HK-2 (cell line): ENCODE data around the gene LRRC40.

Source experiments
- DNase-seq: peaks from one replicate; pipeline ENCODE4 v3.0.0-alpha.2; 2018; ENCODE audit not compliant: unreplicated experiment

The LRRC40 gene

DNA sequence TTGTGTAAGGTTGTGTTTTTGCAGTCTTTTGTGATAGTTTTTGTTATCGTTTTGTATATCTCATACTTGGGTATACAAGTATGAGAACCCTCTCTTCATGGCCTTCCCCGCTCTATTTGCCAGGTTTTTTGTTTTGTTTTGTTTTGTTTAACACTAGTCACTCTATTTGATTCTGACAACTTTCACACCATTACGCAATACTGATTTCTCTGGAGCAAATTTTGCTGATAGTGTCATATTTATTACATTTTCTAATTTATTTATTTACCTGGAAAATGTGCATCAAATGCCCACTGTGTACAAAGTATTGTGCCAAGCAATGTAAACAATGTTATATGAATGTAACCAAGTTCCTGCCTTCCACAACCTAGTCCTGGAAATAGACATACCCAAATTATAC is 90.1 kb downstream of the LRRC40 start:
- no peak for DNase-seq

DNA sequence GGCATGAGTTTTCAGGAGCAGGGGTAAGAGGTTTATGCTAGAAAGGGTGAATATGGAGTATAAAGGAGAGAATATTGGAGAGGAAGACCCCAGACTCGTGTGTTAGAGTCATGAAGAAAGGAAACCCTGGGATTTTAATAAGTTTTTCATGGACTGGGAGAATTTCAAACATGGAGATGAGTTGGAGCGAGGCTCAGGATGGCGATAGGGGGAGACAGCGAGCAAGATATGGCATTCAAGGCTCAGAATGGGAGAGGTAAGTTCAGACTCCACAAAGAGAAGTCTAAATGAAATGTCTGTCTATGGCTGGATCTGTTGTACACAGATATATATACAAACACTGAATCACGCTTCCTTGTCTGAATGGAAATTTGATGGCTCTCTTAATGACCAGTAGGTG is 92.5 kb downstream of the LRRC40 start:
- no peak for DNase-seq

DNA sequence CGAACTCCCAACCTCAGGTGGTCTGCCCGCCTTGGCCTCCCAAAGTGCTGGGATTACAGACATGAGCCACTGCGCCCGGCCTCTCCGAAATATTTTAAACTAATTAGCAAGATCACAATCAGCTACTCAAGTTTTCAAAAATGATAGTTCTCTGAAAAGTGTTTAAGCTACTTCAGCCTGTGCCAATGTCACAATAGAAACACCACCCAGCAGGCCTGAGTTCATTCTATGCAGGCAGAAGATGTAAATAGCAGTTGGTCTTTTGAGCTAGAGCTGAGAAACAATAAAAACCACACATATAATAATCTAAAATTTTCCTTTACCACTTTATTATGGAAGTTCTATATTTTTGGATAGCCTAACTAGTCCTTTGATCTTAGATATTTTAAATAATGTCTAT is 96.1 kb downstream of the LRRC40 start:
- DNase-seq: no peak

DNA sequence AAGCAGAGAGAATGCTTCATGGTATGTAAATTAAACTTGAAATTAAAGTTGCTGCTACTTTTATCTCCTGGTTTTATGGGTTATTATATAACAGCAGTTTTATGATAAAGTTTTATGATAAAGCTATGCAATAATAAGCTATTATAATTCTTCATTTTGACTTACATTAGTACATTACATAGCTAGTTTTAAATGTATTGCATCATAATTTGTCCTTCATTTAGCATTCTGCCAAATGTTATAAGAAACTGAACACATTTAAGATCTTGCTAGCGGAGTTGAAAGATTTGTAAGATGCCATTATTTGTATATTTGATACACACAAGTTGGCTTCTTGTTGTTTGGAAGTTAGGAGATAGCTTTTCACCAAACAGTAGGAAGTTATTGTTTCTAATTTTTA is 101.6 kb downstream of the LRRC40 start:
- DNase-seq: no peak

DNA sequence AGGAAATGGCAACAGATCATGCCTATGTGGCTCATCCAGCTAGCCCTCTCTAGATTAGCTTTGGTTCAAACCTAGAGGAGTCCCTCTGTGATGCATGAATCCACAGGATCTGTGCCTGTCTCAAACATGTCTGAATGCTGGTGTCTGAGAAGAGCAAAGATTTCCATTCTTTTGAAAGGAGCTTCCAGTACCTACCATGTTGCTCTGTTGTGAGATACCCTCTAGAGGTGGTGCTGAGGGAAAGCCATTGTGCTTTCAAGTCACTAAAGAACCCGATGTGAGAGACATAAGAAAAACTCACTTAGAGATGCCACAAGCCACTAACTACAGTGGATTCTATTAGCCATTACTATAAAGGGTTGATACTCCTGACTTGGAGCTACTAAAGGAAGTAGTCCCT is 103.6 kb downstream of the LRRC40 start:
- no peak for DNase-seq

DNA sequence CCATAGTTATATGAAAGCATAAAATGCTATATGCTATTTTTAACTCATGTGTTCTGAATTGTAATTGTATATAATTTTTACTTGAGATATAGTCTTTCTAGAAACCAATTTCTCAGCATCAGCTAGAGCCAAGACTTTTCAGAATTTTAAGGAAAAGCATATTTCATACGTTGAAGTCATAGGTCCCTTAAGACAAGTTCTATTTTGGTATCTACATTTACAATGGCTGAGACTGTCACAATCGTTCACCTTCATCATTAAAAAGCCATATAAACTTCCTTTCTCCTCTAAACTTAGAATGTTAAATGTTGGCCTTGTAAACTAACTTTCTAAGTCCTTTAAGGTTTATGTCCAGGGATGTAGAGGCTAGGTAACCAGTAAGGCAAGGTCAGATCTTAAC is 104.1 kb downstream of the LRRC40 start:
- DNase-seq: no peak
